ENCODE measurements around the gene DNASE1L1.

DNASE1L1 gene

GRCh38 chrX:154365997-154366665 lies 42.9 kb downstream of the DNASE1L1 start:
- DNase-seq, result no peak

- DNase-seq, result no peak
Observed at GRCh38 chrX:154365052-154365600, 43.9 kb downstream of the DNASE1L1 start.

GRCh38 chrX:154363706-154364439 lies 45.2 kb downstream of the DNASE1L1 start:
- DNase-seq, result no peak

- no peak for DNase-seq
Observed at GRCh38 chrX:154362085-154362742, 46.8 kb downstream of the DNASE1L1 start.

- DNase-seq, result no peak
Observed at GRCh38 chrX:154360155-154360713, 48.8 kb downstream of the DNASE1L1 start.

GRCh38 chrX:154359362-154360154 lies 49.5 kb downstream of the DNASE1L1 start:
- no peak for DNase-seq

GRCh38 chrX:154358829-154359228 lies 50.2 kb downstream of the DNASE1L1 start:
- no peak for DNase-seq

GRCh38 chrX:154358011-154358410 lies 51.0 kb downstream of the DNASE1L1 start:
- DNase-seq, result no peak

- no peak for DNase-seq
Observed at GRCh38 chrX:154357205-154357604, 51.8 kb downstream of the DNASE1L1 start.

- no peak for DNase-seq
Observed at GRCh38 chrX:154356596-154356995, 52.5 kb downstream of the DNASE1L1 start.

- DNase-seq, result no peak
Observed at GRCh38 chrX:154355776-154356140, 53.3 kb downstream of the DNASE1L1 start.

GRCh38 chrX:154355094-154355775 lies 53.8 kb downstream of the DNASE1L1 start:
- no peak for DNase-seq

GRCh38 chrX:154354516-154354915 lies 54.5 kb downstream of the DNASE1L1 start:
- DNase-seq, result no peak

- no peak for DNase-seq
Observed at GRCh38 chrX:154354013-154354412, 55.0 kb downstream of the DNASE1L1 start.

- DNase-seq, result no peak
Observed at GRCh38 chrX:154353172-154353843, 55.7 kb downstream of the DNASE1L1 start.

- no peak for DNase-seq
Observed at GRCh38 chrX:154352466-154352865, 56.6 kb downstream of the DNASE1L1 start.

- no peak for DNase-seq
Observed at GRCh38 chrX:154352012-154352401, 57.0 kb downstream of the DNASE1L1 start.

Measured in activated CD4-positive, alpha-beta T cell treated with anti-CD3 and anti-CD28 coated beads for 48 hours (primary cell).